HepG2 (cell line): Measurements from ENCODE around the gene SSBP4. TPM values are rescaled to one million over a fixed set of nuclear protein-coding genes. Genes with fewer than 3 reads are reported as not detected.

Source experiments
- ATAC-seq: fragments of 200-7000 bp; cut with Tn5 transposase; 3 replicates; pipeline ENCODE4 v1.9.1; 2020; ENCODE audit warnings: mild to moderate bottlenecking, moderate library complexity
- BruUV-seq: library from RNA; stranded (reverse); fragments of 400-500 nt; replicated peaks from 2 replicates; lab custom pipeline; 2021; lab: Mats Ljungman, UMichigan
- CTCF ChIA-PET: fragments of 300-600 bp; formaldehyde crosslinking; extraction: SDS; loops from one replicate; lab custom pipeline; 2021; ENCODE audit warnings: low total read pairs, inconsistent platforms, low intra/inter-chr PET ratio; lab: Yijun Ruan, JAX
- POLR2A ChIA-PET: fragments of 350-600 bp; sonication (Branson Sonifier 250); formaldehyde crosslinking; loops from one replicate; lab custom pipeline; 2020; ENCODE audit warnings: antibody characterized with exemption, inconsistent platforms; lab: Yijun Ruan, JAX
- DNase-seq: peaks from one replicate; pipeline ENCODE4 v3.0.0-alpha.2; 2015; ENCODE audit warnings: low spot score
- FAIRE-seq: peaks from 3 replicates; lab custom pipeline; 2011; peaks lifted over from hg19 to GRCh38; lab: Jason Lieb, UNC
- H2AFZ ChIP-seq: one replicate; pipeline ENCODE4 v1.6.1; 2011; ENCODE audit warnings: low read length, inconsistent platforms
- H3K27ac ChIP-seq: fragments of 300-600 bp; 3 replicates; pipeline ENCODE4 v1.8.0; 2011; ENCODE audit warnings: mixed run types, mild to moderate bottlenecking, mixed read lengths, low read length, inconsistent platforms; ENCODE audit not compliant: insufficient read depth; ENCODE audit errors: extremely low read length
- H3K27me3 ChIP-seq, 2 experiments: fragments of 200-600 bp in 1 of 2; 2 replicates in 1 of 2; 3 replicates in 1 of 2; pipeline versions ENCODE4 v1.6.0 to v1.8.0; 2011; ENCODE audit warnings: low read length in 2 of 2, mild to moderate bottlenecking in 2 of 2, moderate library complexity in 2 of 2, inconsistent platforms in 1 of 2; ENCODE audit not compliant: insufficient read depth in 2 of 2, control insufficient read depth in 1 of 2
- H3K36me3 ChIP-seq, 2 experiments: fragments of 200-600 bp in 1 of 2; replicated peaks in 1 of 2; 2 replicates in 1 of 2; 3 replicates in 1 of 2; pipeline versions ENCODE4 v1.5.1 to v1.8.0; 2011; ENCODE audit warnings: low read length in 2 of 2, inconsistent platforms in 1 of 2; ENCODE audit not compliant: insufficient read depth in 2 of 2, control insufficient read depth in 1 of 2
- H3K4me1 ChIP-seq: 2 replicates; pipeline ENCODE4 v1.5.1; 2012; ENCODE audit warnings: low read length, inconsistent platforms; ENCODE audit not compliant: insufficient read depth
- H3K4me2 ChIP-seq: 2 replicates; pipeline ENCODE4 v1.6.0; 2011; ENCODE audit warnings: low read depth, low read length, inconsistent platforms
- H3K4me3 ChIP-seq, 3 experiments: fragments of 200-600 bp in 1 of 3; sonication (generic), shearing (Covaris generic) in 1 of 3; replicated peaks in 1 of 3; 2 replicates each; pipeline ENCODE4 v1.5.1; 2011 to 2016; ENCODE audit warnings: low read length in 3 of 3, inconsistent platforms in 2 of 3, low read depth in 2 of 3, mild to moderate bottlenecking in 2 of 3, control low read depth in 1 of 3, mixed read lengths in 1 of 3; ENCODE audit not compliant: insufficient read depth in 1 of 3
- H3K79me2 ChIP-seq: one replicate; pipeline ENCODE4 v1.6.1; 2011; ENCODE audit warnings: low read length, inconsistent platforms; ENCODE audit not compliant: insufficient read depth
- H3K9ac ChIP-seq: 2 replicates; pipeline ENCODE4 v1.6.0; 2011; ENCODE audit warnings: mild to moderate bottlenecking, low read depth, low read length, inconsistent platforms; ENCODE audit not compliant: insufficient read depth
- H3K9me3 ChIP-seq: 2 replicates; pipeline ENCODE4 v1.5.1; 2012; ENCODE audit warnings: mild to moderate bottlenecking, low read length
- H4K20me1 ChIP-seq: 2 replicates; pipeline ENCODE4 v1.6.0; 2011; ENCODE audit warnings: inconsistent platforms, mild to moderate bottlenecking, low read length, moderate library complexity; ENCODE audit not compliant: insufficient read depth
- ATF7 ChIP-seq, 2 experiments: fragments of 450-650 bp in 1 of 2; sonication (generic) in 1 of 2; formaldehyde crosslinking in 1 of 2; IDR thresholded peaks; 2 replicates each; pipeline versions ENCODE4 v1.4.0 to v1.6.1; 2016 to 2020; ENCODE audit warnings: antibody characterized with exemption in 1 of 2, mild to moderate bottlenecking in 1 of 2, missing genetic modification reagents in 1 of 2
- CHD4 ChIP-seq: fragments of 200-600 bp; sonication (generic); IDR thresholded peaks from 2 replicates; pipeline ENCODE4 v1.7.0; 2017; ENCODE audit warnings: mild to moderate bottlenecking, low read length, borderline replicate concordance
- HNRNPL ChIP-seq: fragments of 200-400 bp; formaldehyde crosslinking; IDR thresholded peaks from 2 replicates; pipeline ENCODE4 v1.6.1; 2017; ENCODE audit warnings: mild to moderate bottlenecking, low read depth, low read length
- HOXA3 ChIP-seq: sonication (generic); formaldehyde crosslinking; IDR thresholded peaks from 2 replicates; pipeline ENCODE4 v1.5.0; 2020; ENCODE audit warnings: missing genetic modification reagents
- IRF2 ChIP-seq: IDR thresholded peaks from 2 replicates; pipeline ENCODE4 v1.6.1; 2018; ENCODE audit warnings: missing genetic modification reagents, missing compliant biosample characterization
- KAT8 ChIP-seq: IDR thresholded peaks from 2 replicates; pipeline ENCODE4 v1.6.1; 2016; ENCODE audit warnings: missing genetic modification reagents, missing compliant biosample characterization
- KMT2B ChIP-seq: IDR thresholded peaks from 2 replicates; pipeline ENCODE4 v1.6.1; 2016; ENCODE audit warnings: missing genetic modification reagents, missing compliant biosample characterization
- PTBP1 ChIP-seq: fragments of 200-400 bp; formaldehyde crosslinking; IDR thresholded peaks from 2 replicates; pipeline ENCODE4 v1.6.1; 2018; ENCODE audit warnings: low read length, low read depth; ENCODE audit not compliant: poor library complexity, severe bottlenecking
- SAP130 ChIP-seq: IDR thresholded peaks from 2 replicates; pipeline ENCODE4 v1.6.1; 2016; ENCODE audit warnings: low read depth
- SP140L ChIP-seq: sonication (generic); formaldehyde crosslinking; IDR thresholded peaks from 2 replicates; pipeline ENCODE4 v1.4.0; 2020; ENCODE audit warnings: missing genetic modification reagents, borderline replicate concordance
- SP4 ChIP-seq: sonication (generic); formaldehyde crosslinking; IDR thresholded peaks from 2 replicates; pipeline ENCODE4 v1.8.1; 2023; ENCODE audit warnings: mild to moderate bottlenecking, missing genetic modification reagents
- TCF12 ChIP-seq, 2 experiments: fragments of 450-650 bp in 1 of 2; sonication (generic) in 1 of 2; formaldehyde crosslinking in 1 of 2; IDR thresholded peaks; 2 replicates each; pipeline versions ENCODE4 v1.6.1 to v1.8.0; 2017 to 2022; ENCODE audit warnings: antibody characterized with exemption in 1 of 2, mild to moderate bottlenecking in 1 of 2, missing genetic modification reagents in 1 of 2, moderate library complexity in 1 of 2
- TCF7 ChIP-seq: sonication (generic); IDR thresholded peaks from 2 replicates; pipeline ENCODE4 v1.6.1; 2016; ENCODE audit warnings: antibody characterized with exemption, low read depth
- ZFYVE20 ChIP-seq: sonication (generic); formaldehyde crosslinking; IDR thresholded peaks from 2 replicates; pipeline ENCODE4 v1.8.0; 2023; ENCODE audit warnings: low read depth, mild to moderate bottlenecking, moderate library complexity, missing genetic modification reagents, borderline replicate concordance
- ZNF160 ChIP-seq: sonication (generic); formaldehyde crosslinking; IDR thresholded peaks from 2 replicates; pipeline ENCODE4 v1.8.0; 2022; ENCODE audit warnings: mild to moderate bottlenecking, inconsistent platforms, missing genetic modification reagents
- ZNF274 ChIP-seq: sonication (generic); formaldehyde crosslinking; IDR thresholded peaks from 2 replicates; pipeline ENCODE4 v1.5.1; 2020; ENCODE audit warnings: mild to moderate bottlenecking, missing genetic modification reagents
- ZNF292 ChIP-seq: sonication (generic); formaldehyde crosslinking; IDR thresholded peaks from 2 replicates; pipeline ENCODE4 v1.8.1; 2022; ENCODE audit warnings: mild to moderate bottlenecking, low read depth, missing genetic modification reagents, borderline replicate concordance
- ZNF326 ChIP-seq: sonication (generic); formaldehyde crosslinking; IDR thresholded peaks from 2 replicates; pipeline ENCODE4 v1.4.0; 2020; ENCODE audit warnings: missing genetic modification reagents, borderline replicate concordance
- ZNF761 ChIP-seq: sonication (generic); formaldehyde crosslinking; conservative IDR thresholded peaks from 2 replicates; pipeline ENCODE4 v1.4.0; 2020; ENCODE audit warnings: mild to moderate bottlenecking, missing genetic modification reagents
- ZNF788 ChIP-seq: sonication (generic); formaldehyde crosslinking; IDR thresholded peaks from 2 replicates; pipeline ENCODE4 v1.5.0; 2020; ENCODE audit warnings: mild to moderate bottlenecking, missing genetic modification reagents, borderline replicate concordance
- ZNF790 ChIP-seq: sonication (generic); formaldehyde crosslinking; IDR thresholded peaks from 2 replicates; pipeline ENCODE4 v1.8.0; 2022; ENCODE audit warnings: missing genetic modification reagents, mild to moderate bottlenecking, borderline replicate concordance
- ZNF878 ChIP-seq: sonication (generic); formaldehyde crosslinking; IDR thresholded peaks from 2 replicates; pipeline ENCODE4 v1.8.1; 2023; ENCODE audit warnings: mild to moderate bottlenecking, missing genetic modification reagents, moderate library complexity
- WGBS: methylation state at CpG from one replicate; pipeline ENCODE4 v1.1.6; 2017; ENCODE audit warnings: low lambda C conversion rate; 5-methylcytosine and 5-hydroxymethylcytosine counted together
- in situ Hi-C: cut with HindIII; loops from 2 replicates; pipeline ENCODE4 v1.10.0; 2017; ENCODE audit warnings: low pct_unique_long_range_greater_than_20kb; ENCODE audit not compliant: extremely low pct_ligation_motif_present
- intact Hi-C: fragments of 100-400 bp; cut with micrococcal nuclease; formaldehyde crosslinking; loops from one replicate; pipeline ENCODE4 v1.10.0; 2022; ENCODE audit not compliant: unreplicated experiment
- polyA plus RNA-seq, 8 experiments: library from polyadenylated mRNA; depleted of rRNA in 3 of 8; stranded (reverse) in 7 of 8; unstranded in 1 of 8; fragments of >200 nt; fragmentation: Illumina TruSeq in 4 of 8; extraction: Trizol in 4 of 8; gene quantifications; 2 replicates each; pipeline versions ENCODE4 v1.2.1 to v1.2.3, GENCODE V29; 2011 to 2016; ENCODE audit warnings: low read depth in 4 of 8, missing spikeins in 1 of 8, mixed read lengths in 1 of 8; ENCODE audit not compliant: insufficient read depth in 1 of 8
- total RNA-seq, 5 experiments: library from RNA; depleted of rRNA; stranded (reverse); fragments of >200 nt; fragmentation: Illumina TruSeq; extraction: Trizol; gene quantifications; 2 replicates each; pipeline ENCODE4 v1.2.3, GENCODE V29; 2016; ENCODE audit warnings: low read depth in 1 of 5
- TF ChIP-seq, protein P1 (sequence below): sonication (generic); formaldehyde crosslinking; IDR thresholded peaks from 2 replicates; pipeline ENCODE4 v1.5.1; 2020; ENCODE audit warnings: missing genetic modification reagents, mild to moderate bottlenecking, borderline replicate concordance

The SSBP4 gene
- total and polyA plus RNA-seq, 2 of the 13 experiments (the other 11 are each of a cell fraction or from before 2014, with no cell fraction given), result 20.8 to 39.5 TPM

DNA sequence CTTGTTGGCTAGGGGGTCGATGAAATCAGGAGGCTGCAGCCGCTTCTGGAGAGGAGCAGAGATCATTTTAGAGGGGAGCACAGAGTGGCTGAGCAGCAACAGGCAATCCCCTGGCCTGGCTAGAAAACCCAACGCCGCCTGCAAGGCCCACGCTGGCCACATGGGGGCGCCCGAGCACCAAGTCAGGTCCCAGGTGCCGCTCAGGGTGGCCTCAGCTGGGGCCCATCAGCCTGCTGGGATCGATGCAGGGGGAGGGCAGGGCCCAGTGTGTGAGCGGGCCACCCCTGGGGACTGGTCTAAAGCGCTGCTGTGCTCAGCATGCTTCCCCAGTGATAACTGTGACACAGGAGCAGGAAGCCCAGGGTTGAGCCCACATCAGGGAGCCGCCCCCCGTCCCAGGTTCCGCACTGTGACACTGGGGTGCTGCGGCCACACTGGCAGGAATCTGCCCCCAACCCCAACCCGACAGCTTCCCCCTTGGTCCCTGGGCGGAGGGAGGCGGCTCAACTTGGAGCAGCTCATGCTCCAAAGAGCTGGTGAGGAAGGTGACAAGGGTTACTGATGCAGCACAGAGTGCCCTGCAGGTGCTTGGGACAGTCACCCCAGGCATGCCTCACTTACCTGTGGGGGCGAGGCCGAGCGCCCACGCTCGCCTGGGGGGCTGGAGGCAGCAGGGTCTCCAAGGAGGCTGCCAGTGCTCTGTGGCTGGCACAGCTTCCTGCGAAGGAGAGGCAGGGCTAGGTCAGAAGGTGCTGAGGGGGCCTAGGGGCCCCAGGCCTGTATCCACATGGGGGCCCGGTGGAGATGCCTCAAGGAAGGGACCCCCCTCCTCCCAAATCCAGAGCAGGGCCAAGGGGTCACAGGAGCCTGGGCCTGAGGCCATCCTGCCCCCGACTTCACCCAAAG, 32.0 kb downstream of the SSBP4 start:
- ATAC-seq (peak; percentile 96), DNase-seq (peak; percentile 63), FAIRE-seq (peak; percentile 32)
- intact Hi-C loops (no loop called here), in situ Hi-C loops (no loop called here)
- H3K4me1 ChIP-seq, result peaks cover 7% of the 10 kb centered on the region; the same call in 1 of the 2 replicates
- 0% methylated on average over 2 of the region's 26 CpGs for WGBS
- peaks cover 29 to 46% of the 10 kb centered on the region in 2 experiments for H3K36me3 ChIP-seq
- H3K9me3 ChIP-seq, result no peaks in the 10 kb centered on the region
- H2AFZ ChIP-seq, result no peak overlapping the region
- no peak overlapping the region for H3K27ac ChIP-seq
- no TSS peak for BruUV-seq
- no peaks in the 10 kb centered on the region for H3K27me3 ChIP-seq
- ChIA-PET CTCF (interaction anchor here (1.2 to 2.0 kb wide), 2 partner anchors 11 to 18 kb away, joined by 4 to 13 read pairs; no protein-coding TSS in a partner anchor), POLR2A (interaction anchor here (1.3 to 2.1 kb wide), 2 partner anchors 11 to 18 kb away, joined by 5 read pairs; no protein-coding TSS in a partner anchor)
- H3K4me3 ChIP-seq, result no peak overlapping the region
- no peaks in the 10 kb centered on the region for H3K79me2 ChIP-seq
- H3K9ac ChIP-seq, result no peak overlapping the region
- H4K20me1 ChIP-seq, result peaks cover 7% of the 10 kb centered on the region; the same call in 1 of the 2 replicates
- H3K4me2 ChIP-seq, result no peak overlapping the region
- TF ChIP-seq HOXA3 (CRISPR knock-in tag), result peak; percentile 38; the same call in 1 of the 2 replicates
- no peak for TF ChIP-seq HNRNPL
- no peak for TF ChIP-seq ZNF160 (CRISPR knock-in tag)
- TF ChIP-seq ZNF326 (CRISPR knock-in tag), result no peak
- 0 out of 2 replicates have a peak, but pooled peaks have one; percentile 19 for TF ChIP-seq KAT8
- no peak for TF ChIP-seq ZNF761 (CRISPR knock-in tag)
- TF ChIP-seq IRF2, result peak; percentile 59; the same call in 1 of the 2 replicates
- TF ChIP-seq, protein P1, sequence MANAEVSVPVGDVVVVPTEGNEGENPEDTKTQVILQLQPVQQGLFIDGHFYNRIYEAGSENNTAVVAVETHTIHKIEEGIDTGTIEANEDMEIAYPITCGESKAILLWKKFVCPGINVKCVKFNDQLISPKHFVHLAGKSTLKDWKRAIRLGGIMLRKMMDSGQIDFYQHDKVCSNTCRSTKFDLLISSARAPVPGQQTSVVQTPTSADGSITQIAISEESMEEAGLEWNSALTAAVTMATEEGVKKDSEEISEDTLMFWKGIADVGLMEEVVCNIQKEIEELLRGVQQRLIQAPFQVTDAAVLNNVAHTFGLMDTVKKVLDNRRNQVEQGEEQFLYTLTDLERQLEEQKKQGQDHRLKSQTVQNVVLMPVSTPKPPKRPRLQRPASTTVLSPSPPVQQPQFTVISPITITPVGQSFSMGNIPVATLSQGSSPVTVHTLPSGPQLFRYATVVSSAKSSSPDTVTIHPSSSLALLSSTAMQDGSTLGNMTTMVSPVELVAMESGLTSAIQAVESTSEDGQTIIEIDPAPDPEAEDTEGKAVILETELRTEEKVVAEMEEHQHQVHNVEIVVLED (CRISPR knock-in tag), result peak; percentile 29; the same call in 1 of the 2 replicates
- peak; percentile 65; the same call in 1 of the 2 replicates for TF ChIP-seq ZNF788 (CRISPR knock-in tag)
- TF ChIP-seq TCF12 (IDR thresholded peaks at IDR 0.05), result no peak
- TF ChIP-seq TCF12 (CRISPR knock-in tag; IDR thresholded peaks at IDR 0.05), result no peak
- TF ChIP-seq ZNF790 (CRISPR knock-in tag), result no peak
- no peak for TF ChIP-seq ZNF274 (CRISPR knock-in tag)
- no peak for TF ChIP-seq ATF7 (IDR thresholded peaks at IDR 0.05)
- no peak for TF ChIP-seq ATF7 (CRISPR knock-in tag; IDR thresholded peaks at IDR 0.05)
- peak; percentile 55 for TF ChIP-seq SAP130
- TF ChIP-seq CHD4, result no peak
- TF ChIP-seq ZNF292 (CRISPR knock-in tag), result no peak
- no peak for TF ChIP-seq SP140L (CRISPR knock-in tag)
- no peak for TF ChIP-seq SP4 (CRISPR knock-in tag)
- no peak for TF ChIP-seq KMT2B
- no peak for TF ChIP-seq ZFYVE20 (CRISPR knock-in tag)
- no peak for TF ChIP-seq ZNF878 (CRISPR knock-in tag)
- no peak for TF ChIP-seq TCF7
- TF ChIP-seq PTBP1, result no peak
